Measurements from ENCODE around the gene GALNS.

GRCh38 chr16:88883117-88883895, 26.6 kb upstream of the GALNS start:
- TF ChIP-seq CTCF (conservative IDR thresholded peaks at IDR 0.05; ENCODE audit: low read length) (no peak), EZH2phosphoT487 (IDR thresholded peaks at IDR 0.05; ENCODE audit: borderline replicate concordance, low read depth, low read length) (no peak)
